HG03442 (cell line): Measurements from ENCODE around the gene TET2.
"Not testable (repeated sequence)": the region's sequence is repeated elsewhere in the genome, so short reads cannot be mapped to it uniquely, and the experiment has no call there.

Experiments
- ATAC-seq: cut with Tn5 transposase; IDR thresholded peaks from one replicate; pipeline ENCODE4 v1.9.1; 2021; ENCODE audit warnings: mild to moderate bottlenecking, moderate library complexity; ENCODE audit not compliant: unreplicated experiment

Gene TET2

GRCh38 chr4:105282489-105282888, 135.8 kb downstream of the TET2 start:
- no peak for ATAC-seq

- no peak for ATAC-seq
These were observed 136.8 kb downstream of the TET2 start for GRCh38 chr4:105283501-105283900.

- no peak for ATAC-seq
These were observed 141.4 kb downstream of the TET2 start for GRCh38 chr4:105288121-105288520.

GRCh38 chr4:105291925-105292324, 145.2 kb downstream of the TET2 start:
- no peak for ATAC-seq

- ATAC-seq: no peak
These were observed 146.7 kb downstream of the TET2 start for GRCh38 chr4:105293360-105293759.

GRCh38 chr4:105296672-105297071, 150.0 kb downstream of the TET2 start:
- ATAC-seq: no peak

- ATAC-seq: not testable (repeated sequence)
These were observed 152.4 kb downstream of the TET2 start for GRCh38 chr4:105299027-105299426.

- ATAC-seq: no peak
These were observed 157.4 kb downstream of the TET2 start for GRCh38 chr4:105304085-105304484.

GRCh38 chr4:105305019-105305836, 158.6 kb downstream of the TET2 start:
- peak; percentile 29 for ATAC-seq

GRCh38 chr4:105306158-105306781, 159.6 kb downstream of the TET2 start:
- ATAC-seq: peak; percentile 90

- ATAC-seq: no peak
These were observed 160.1 kb downstream of the TET2 start for GRCh38 chr4:105306820-105307219.

- ATAC-seq: no peak
These were observed 171.8 kb downstream of the TET2 start for GRCh38 chr4:105318486-105318885.

- ATAC-seq: no peak
These were observed 180.5 kb downstream of the TET2 start for GRCh38 chr4:105327222-105327621.

- no peak for ATAC-seq
These were observed 181.3 kb downstream of the TET2 start for GRCh38 chr4:105327956-105328355.

- no peak for ATAC-seq
These were observed 182.4 kb downstream of the TET2 start for GRCh38 chr4:105329081-105329480.
